ENCODE data around the gene CDHR3. TPM values are rescaled to one million over a fixed set of nuclear protein-coding genes. Genes with fewer than 3 reads are reported as not detected.

CDHR3 gene
- total and polyA plus RNA-seq, 10 of the 15 experiments (the other 5 are each of a cell fraction or from before 2014, with no cell fraction given) = 0.06 to 0.11 TPM; not detected in 8

DNA sequence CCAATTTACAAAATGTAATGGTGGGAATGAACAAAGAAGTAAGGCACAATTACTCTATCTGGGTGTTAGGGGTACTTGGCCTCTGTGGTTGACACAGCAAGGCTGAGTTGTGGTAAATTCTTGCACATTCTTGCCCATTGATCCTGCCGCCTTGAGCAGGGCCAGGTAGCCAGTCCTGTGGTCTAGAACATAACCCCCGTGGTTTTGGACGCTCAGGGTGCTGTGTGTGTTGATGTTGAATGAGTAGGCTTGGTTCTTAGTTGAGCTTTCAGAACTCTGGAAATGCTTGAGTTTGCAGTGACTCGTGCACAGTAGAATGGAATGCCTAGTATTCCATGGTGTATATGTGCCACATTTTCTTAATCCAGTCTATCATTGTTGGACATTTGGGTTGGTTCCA is 42.3 kb upstream of the CDHR3 start:
- H3K9me3 ChIP-seq (replicated peaks; ENCODE audit: control insufficient read depth, insufficient read depth, low read length) = peaks cover 4% of the 10 kb centered on the region; the same call in 2 of the 3 replicates
- no peaks in the 10 kb centered on the region for H3K4me1 ChIP-seq (ENCODE audit: control insufficient read depth, insufficient read depth, low read length)
- FAIRE-seq (no peak), DNase-seq (ENCODE audit: low read depth, low spot score) (no peak), ATAC-seq (no peak)
- no peaks in the 10 kb centered on the region for H3K36me3 ChIP-seq (ENCODE audit: control insufficient read depth in 2 of 2, insufficient read depth in 2 of 2, low read length in 1 of 2)
- intact Hi-C loops (cut with micrococcal nuclease; ENCODE audit: unreplicated experiment) = no loop called here
- peaks cover 5 to 16% of the 10 kb centered on the region in 2 experiments for H3K27me3 ChIP-seq (replicated peaks in 1 of 2; ENCODE audit: control insufficient read depth in 2 of 2, insufficient read depth in 2 of 2, low read length in 1 of 2)
- H3K27ac ChIP-seq (ENCODE audit: control insufficient read depth, insufficient read depth) = no peak overlapping the region
- no TSS peak for BruUV-seq (replicated peaks)
- WGBS (ENCODE audit: insufficient coverage, insufficient replicate concordance, low lambda C conversion rate, missing lambda C conversion rate) = 20% methylated on average over 4 of the region's 4 CpGs
- no peaks in the 10 kb centered on the region for H4K20me1 ChIP-seq (ENCODE audit: control insufficient read depth, insufficient read depth)
- no peak overlapping the region for H3K9ac ChIP-seq (ENCODE audit: control insufficient read depth, insufficient read depth, low read length)
- TF ChIP-seq ZZZ3 (IDR thresholded peaks at IDR 0.05; ENCODE audit: control insufficient read depth, insufficient read length, low read depth) (no peak), RELA (IDR thresholded peaks at IDR 0.05; ENCODE audit: borderline replicate concordance, partially characterized antibody) (no peak), POLR2AphosphoS2 (IDR thresholded peaks at IDR 0.05; ENCODE audit: low read depth, low read length) (no peak), PKNOX1 (IDR thresholded peaks at IDR 0.05) (no peak), EP300 (IDR thresholded peaks at IDR 0.05; ENCODE audit: borderline replicate concordance in 1 of 2, control insufficient read depth in 1 of 2, low read depth in 2 of 2, low read length in 2 of 2) (no peak), FOXM1 (IDR thresholded peaks at IDR 0.05; ENCODE audit: low read depth, low read length) (no peak)
- CTCF ChIA-PET = no interaction called here
- H2AFZ ChIP-seq (ENCODE audit: control insufficient read depth, low read depth, low read length) = no peak overlapping the region
- in situ Hi-C loops (cut with MboI) = no loop called here
- H3K4me3 ChIP-seq = no peak overlapping the region
- H3K79me2 ChIP-seq (ENCODE audit: control insufficient read depth, insufficient read depth, low read length) = no peaks in the 10 kb centered on the region
- RAD21 ChIA-PET (ENCODE audit: unreplicated experiment) = no interaction called here
- POLR2A ChIA-PET = no interaction called here
- SMC1A ChIA-PET (ENCODE audit: uncharacterized antibody, unreplicated experiment) = no interaction called here
- no peak overlapping the region for H3K4me2 ChIP-seq (ENCODE audit: control insufficient read depth, insufficient read depth)

Data from GM12878 (cell line).